Stimulated activated CD4-positive, alpha-beta T cell treated with anti-CD3 and anti-CD28 coated beads, TNF-alpha, amount 100 ng/mL, for 4 hours (primary cell): ENCODE data around the gene SLC15A1.

ENCODE experiments used
- DNase-seq, 3 experiments: peaks; one replicate each; pipeline ENCODE4 v3.0.0-alpha.2; 2020; ENCODE audit warnings: low read depth in 3 of 3

Gene SLC15A1, protein sequence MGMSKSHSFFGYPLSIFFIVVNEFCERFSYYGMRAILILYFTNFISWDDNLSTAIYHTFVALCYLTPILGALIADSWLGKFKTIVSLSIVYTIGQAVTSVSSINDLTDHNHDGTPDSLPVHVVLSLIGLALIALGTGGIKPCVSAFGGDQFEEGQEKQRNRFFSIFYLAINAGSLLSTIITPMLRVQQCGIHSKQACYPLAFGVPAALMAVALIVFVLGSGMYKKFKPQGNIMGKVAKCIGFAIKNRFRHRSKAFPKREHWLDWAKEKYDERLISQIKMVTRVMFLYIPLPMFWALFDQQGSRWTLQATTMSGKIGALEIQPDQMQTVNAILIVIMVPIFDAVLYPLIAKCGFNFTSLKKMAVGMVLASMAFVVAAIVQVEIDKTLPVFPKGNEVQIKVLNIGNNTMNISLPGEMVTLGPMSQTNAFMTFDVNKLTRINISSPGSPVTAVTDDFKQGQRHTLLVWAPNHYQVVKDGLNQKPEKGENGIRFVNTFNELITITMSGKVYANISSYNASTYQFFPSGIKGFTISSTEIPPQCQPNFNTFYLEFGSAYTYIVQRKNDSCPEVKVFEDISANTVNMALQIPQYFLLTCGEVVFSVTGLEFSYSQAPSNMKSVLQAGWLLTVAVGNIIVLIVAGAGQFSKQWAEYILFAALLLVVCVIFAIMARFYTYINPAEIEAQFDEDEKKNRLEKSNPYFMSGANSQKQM

DNA sequence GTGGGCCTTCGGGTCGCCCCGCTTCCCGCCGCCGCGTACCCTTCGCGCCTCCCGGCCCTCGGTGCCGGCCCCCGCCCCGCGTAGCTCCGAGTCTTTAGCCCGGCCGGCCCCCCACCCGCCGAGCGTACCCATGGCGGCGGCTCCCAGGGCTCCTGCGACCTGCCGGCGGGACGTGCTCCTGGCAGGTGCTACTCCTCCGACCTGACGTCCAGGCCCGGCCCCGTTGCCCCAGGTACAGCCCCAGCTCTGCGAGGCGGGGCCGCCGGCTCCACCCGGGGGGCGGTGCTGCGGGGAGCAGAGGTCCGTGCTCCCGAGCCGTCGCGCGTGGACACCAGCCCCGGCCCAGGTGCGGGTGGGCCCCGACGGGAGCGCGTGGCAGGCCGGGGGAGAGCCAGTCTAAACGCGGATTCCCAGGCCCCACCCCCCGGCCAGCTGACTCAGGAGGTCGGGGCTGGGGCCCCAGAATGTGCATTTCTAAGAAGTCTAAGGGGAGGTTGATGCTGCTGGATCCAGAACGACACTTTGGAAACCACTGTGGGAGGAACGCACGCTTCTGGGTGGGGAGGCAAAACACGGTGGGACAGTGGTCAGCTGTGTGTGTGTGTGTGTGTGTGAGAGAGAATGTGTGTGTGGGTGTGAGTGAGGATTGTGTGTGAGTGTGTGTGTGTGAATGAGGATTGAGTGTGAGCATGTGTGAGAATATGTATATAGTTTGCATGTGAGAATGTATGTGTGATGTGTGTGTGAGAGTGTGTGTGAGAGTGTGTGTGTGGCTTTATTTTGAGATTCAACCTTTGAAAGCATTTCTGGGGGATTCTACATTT is at the start of gene SLC15A1:
SLC15A1 (minus strand) TSS at position 206 of the 824 bp plus-strand sequence; CDS start at position 132, 74 bp downstream.
- DNase-seq: no peak

DNA sequence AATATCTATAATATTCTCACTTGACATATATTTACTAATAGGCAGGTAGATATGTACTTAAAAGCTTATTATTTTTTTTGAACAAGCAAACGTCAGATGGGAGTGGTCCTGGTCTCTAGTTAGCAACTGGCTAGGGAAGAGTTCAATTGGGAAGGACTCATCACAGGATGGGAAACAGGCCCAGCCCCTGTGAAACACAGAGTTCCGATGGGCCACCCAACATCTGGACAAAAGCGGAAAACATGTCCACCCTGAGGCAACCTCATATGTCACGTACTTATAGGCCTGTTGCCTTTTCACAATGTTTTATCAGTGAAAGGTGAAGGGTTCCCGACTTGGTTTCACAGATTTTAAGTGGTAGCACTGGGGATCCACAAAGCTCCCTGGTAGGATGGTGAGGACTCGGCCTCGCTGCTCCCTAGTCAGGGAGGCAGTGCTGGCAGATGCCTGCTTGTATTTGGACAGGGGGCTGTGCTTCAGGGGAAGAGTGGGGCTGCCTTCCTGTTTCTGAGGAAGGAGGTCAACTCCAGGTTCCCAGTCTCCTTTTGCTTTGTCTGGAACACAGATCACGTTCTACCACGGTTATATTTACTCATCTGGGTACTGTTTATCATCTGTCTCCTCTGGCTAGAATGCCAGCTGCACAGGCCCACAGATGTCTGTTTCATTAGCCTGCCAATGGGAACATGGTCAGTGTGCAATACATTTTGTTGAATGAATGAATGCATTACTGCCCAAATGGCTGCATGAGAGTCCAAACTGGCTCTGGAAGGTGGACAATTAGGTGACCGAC is 49.4 kb upstream of the SLC15A1 start:
- DNase-seq: no peak

DNA sequence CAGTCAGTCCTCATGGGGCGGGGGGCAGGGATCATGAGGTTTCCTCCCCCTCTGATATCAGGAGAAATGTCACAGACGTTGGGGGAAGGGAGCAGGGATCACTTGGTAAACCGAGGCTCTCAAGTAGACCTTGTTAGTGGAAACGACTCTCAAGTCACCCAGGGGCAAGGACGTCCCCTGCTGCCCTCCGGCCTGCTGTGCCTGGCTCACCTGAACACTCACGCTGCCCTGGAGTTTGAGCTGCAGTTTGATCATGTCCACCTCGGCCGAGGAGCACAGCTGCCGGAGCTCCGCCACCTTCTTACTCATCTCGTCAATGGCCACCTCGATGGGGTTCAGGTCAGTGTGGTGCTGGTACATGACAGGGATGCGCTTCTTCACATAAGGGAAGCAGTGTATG is 47.6 kb upstream of the SLC15A1 start:
- no peak for DNase-seq

DNA sequence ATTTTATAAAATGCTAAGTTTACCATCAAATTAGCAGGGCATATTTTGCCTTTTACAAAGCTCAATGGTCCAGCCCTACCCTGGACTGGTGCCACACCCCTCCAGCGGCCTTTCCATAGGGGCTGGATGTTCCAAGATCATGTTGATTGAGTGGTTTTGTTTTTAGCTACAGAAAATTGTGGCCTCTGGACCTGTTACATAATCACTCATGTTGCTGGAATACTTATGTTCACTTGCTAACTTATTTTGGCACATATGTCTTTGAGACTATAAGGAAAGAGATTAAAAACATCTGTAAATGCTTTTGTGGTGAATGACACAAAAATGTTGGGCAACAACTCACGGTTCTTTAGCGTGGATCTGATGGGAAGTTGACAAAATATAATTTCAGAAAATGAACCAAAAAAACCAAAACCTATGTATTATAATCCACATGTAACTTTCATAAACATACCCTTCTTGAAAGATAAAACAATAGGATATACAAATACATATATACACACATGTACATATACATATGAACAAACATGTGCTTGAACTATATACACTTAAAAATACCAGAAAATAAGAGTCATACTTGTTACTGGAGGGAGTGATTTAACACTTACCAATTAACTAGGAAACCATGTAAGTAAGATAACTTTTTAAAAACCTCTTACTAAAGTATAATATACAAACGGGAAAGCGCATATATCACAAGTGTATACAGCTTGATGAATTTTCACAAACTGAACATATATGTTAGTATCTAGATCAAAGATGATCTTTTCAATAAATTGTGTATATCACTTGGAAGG is 46.6 kb upstream of the SLC15A1 start:
- DNase-seq: no peak

DNA sequence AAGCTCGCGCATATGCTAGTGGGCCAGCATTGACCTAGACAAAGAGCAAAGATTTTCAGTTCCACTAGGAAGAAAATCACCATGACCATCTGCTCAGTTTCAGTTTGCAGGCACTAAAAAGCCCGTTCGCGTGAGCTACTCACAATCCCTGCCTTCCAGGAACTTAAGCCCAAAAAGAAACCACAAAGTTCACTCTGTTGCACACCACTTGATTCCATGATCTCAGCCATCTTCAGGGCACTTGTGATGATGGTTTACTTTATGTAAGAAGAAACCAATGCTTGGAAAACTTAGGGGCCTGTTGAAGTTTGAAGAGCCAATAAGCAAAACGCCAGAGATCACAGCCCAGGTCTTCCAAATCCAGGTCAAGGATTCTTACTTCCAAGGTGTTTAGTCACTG is 45.0 kb upstream of the SLC15A1 start:
- no peak for DNase-seq

DNA sequence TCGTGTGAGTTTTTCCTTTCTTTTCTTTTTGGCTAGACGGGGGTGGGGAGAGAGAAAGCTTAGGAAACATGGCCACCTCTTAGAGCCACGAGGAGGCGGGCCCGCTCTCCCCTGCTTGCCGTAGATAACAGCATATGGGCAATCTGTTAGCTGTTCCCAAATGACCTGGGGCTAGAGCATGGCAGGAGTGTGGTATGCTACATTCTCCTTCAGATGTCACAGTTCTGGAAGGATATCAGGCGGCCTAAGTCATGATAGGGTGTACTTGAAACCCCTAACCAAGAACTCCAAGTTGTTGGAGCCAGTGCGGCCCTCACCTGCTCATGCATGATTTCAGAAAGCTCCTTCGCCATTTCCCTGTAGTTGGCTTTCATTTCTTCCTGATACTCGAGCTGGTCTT is 44.3 kb upstream of the SLC15A1 start:
- no peak for DNase-seq

DNA sequence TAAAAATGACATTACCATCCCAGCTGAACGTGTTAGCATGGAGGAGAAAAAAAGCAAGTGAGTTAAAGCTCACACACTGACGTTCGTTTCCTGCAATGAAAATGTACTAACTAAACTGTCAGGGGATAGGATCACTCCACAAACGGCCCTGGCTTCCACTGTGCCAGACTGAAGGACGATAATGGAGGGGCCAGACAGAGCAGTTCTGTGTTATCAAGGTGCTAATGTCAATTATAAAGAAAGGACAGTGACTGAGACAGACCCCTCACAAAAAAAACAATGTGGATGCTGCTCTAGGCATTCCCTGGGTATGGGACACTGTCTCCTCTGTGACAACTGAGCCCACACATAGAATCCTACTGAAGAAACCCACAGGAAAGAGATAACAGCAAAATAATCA is 43.7 kb upstream of the SLC15A1 start:
- DNase-seq: no peak

DNA sequence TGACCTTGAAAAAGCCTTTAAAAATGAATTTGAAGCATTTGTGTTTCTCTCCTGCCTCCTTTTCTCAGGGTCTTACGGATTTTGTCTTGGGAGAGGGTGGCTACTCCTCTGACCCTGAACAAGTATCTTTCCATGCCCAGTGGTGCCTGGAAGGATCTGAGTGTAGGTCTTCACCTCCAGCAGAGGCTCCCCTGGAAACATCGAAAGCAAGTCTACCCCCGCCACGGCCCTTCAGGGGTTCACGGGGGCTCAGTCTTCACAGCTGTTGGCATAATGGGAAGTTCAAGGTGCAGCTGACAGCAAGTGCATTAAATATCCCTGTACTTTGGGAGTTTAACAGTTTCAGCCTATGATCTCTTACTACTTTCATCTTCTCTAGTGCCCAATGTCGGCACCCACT is 42.7 kb upstream of the SLC15A1 start:
- no peak for DNase-seq

DNA sequence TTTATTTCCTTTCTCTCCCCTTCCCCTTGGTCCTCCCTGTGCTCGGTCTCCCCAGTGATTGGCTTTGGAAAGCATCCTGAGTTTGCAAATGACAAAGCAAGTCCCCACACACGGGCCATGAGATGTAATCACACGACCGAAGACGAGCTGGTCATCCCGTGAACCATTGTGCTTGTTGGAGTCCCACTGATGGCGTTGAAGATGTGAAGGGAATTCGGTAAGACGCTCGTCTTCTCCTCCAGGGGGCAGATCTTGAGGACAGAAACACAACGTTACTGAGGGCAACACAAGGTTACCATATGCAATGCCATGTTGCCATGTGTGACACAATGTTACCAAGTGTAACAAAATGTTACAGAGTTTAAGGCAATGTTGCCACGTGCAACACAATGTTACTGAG is 42.0 kb upstream of the SLC15A1 start:
- no peak for DNase-seq

DNA sequence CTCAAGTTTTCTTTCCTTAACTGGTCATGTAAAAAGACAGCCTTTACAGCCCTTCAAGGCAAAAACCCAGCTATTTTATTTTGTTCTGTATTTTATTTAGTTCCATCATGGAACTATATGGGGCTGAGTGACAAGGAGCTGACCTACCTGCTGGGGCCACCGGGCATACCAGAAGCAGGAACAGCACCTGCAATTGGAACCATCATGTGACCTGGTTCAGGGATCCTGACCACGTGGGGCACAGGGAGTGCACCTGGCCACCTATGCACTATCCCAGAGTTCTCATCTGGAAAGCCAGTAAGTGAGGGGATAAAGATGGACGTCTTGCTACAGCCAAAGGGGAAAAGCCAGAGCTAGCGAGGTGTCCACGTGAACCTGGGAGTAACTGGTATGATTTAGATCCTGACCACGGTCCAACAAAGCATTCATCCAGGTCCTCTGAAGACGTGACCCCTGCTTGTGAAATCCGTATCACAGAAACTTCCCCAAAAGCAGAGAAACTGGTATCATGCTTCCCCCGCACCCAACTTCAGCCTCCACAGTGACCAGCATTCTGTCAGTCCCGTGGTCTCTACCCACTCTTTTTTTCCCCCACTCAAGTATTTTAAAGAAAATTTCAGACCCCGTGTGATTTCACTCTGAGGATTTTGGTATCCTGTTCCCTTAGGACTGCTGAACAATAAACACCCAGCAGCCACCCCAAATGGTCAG is 40.5 kb upstream of the SLC15A1 start:
- no peak for DNase-seq

DNA sequence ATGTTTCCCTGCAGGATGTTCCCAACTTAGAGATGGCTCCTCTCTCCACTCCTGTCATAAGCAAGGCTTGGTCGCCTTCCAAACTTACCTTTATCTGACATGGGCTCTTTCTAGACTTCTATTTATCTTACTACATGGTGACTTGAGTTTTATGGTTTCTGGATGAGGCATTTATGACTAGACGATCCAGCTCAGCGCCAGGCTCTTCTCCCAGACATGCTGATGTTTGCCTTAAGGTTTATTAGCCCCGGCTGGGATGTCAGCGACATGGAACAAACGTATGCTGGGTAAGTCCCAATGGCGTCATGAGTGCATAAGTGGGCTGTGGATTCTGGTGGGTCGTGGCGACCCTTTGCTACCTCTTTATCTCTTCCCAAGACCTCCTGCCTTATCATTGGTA is 39.8 kb upstream of the SLC15A1 start:
- DNase-seq: no peak

DNA sequence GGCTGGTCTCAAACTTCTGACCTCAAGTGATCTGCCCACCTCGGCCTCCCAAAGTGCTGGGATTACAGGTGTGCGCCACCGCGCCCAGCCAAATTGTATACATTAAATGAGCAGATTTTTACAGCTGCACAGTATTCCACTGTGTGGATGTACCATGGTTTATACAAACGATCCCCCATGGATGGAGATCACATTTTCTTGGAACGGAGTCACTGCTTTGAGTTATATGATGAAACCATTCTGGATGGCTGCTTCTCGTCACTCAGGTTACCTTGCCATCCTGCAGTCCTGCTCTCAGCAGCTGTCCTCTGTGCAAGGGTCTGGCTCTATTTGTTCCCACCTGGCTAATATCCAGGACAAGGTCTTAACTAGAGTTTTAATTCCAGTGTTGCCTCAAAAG is 39.1 kb upstream of the SLC15A1 start:
- DNase-seq: no peak

DNA sequence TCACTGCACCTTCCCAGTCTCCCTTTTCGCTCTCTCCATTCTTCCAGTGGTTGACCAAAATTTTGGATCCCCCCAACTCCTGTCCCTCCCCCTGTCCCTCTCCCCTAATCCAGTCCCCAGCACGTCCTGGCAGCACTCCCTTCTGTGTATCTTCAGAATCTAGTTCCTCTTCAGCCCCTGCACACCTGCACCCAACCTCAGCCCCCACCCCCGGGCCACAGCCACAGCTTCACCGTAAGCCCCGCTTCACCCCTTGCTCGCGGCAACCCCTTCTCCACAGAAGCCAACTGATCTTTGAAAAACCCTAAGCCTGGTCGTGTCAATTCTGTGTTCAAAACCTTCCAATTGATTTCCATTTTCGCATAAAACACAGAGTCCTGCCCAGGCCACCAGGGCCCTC is 35.5 kb upstream of the SLC15A1 start:
- no peak for DNase-seq

DNA sequence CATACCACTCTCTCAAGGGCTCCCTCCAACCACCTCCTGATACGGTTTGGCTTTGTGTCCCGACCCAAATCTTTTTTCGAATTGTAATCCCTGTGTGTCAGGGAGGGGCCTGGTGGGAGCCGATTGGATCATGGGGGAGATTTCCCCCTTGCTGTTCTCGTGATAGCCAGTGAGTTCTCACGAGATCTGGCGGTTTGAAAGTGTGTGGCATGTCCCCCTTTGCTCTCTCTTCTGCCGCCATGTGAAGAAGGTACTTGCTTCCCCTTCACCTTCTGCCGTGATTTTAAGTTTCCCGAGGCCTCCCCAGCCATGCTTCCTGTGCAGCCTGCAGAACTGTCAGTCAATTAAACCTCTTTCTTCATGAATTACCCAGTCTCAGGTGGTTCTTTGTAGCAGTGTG is 34.7 kb upstream of the SLC15A1 start:
- DNase-seq: no peak

DNA sequence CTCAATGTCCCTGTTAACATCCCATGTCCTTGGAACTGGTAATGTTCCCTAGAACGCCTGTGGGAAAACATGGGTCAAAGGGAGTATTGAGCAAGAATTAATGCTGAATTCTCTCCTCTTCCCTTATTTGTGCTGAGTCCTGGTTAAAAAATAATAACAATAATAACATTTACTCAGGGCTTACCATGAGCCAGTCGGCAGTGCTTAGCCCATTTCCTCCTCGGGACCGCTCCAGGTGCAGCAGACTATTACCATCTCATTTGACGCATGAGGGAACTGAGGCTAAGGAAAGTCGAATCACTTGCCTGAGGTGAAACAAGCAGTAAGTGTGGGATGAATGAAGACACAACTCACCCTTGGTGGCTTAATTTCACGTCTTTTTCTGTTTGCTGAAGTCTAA is 33.6 kb upstream of the SLC15A1 start:
- DNase-seq: no peak

DNA sequence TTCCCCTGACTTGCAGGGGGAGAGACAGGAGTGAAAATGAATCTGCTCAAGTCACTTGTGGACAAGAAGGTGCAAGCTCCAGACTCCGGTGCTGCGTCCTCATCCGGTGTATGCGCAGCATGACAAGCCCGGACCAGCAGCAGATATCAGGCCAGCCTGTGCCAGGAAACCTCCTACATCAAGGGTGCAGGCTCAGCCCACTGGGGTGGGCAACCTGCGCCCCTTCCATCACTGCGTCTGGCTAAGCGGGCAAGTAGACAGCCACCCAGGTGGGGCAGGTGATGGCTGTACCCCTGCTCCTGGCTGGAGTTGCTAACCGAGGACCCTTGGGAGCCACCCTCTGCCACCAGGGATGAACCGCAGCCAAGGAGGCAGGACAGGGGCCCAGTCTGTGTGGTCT is 32.9 kb upstream of the SLC15A1 start:
- DNase-seq: no peak

DNA sequence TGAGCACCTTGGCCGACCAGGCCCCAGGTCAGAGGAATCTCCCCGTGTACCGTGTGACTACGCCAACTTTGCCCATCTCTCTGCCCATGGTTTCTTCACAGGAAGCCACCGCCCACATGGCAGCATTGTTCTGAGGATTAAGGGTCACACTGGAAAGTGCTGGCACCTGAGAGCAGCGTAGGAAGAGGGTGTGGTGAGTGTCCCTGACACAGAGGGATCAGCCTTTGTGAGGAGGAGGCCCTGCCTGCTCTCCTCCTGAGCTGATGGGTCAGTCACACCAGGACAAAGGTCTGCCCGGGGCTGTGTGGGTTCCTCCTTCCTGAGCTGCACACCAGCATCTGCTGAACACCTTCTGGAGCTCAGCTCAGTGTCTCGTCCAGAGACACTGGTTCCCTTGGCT is 32.2 kb upstream of the SLC15A1 start:
- no peak for DNase-seq

DNA sequence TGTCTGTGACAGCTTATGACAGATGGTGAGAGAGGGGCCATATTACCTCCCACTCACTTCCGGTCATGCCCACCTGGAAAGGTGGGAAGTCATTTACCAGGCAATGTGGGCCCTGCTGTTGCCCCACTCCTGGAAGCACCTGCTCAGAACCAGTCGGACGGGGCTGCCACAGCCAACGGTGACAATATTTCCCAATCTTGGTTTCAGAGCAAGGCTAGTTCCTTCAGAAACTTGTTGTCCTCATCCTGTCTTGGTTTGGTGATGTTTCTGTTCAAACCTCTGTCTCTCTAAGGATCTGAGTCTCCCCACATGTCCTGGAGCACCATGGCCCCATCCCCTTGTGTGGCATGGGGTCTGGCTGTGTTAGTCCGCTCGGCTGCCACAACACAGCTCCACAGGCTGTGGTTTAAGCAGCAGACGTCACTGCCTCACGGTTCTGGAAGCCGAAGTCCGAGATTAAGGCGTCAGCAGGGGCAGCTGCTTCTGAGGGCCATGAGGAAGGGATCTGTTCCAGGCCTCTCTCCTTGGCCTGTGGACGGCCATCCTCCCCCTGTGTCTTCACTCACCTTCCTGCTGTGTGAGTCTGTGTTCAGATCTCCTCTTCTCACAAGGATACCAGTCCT is 31.5 kb upstream of the SLC15A1 start:
- no peak for DNase-seq

DNA sequence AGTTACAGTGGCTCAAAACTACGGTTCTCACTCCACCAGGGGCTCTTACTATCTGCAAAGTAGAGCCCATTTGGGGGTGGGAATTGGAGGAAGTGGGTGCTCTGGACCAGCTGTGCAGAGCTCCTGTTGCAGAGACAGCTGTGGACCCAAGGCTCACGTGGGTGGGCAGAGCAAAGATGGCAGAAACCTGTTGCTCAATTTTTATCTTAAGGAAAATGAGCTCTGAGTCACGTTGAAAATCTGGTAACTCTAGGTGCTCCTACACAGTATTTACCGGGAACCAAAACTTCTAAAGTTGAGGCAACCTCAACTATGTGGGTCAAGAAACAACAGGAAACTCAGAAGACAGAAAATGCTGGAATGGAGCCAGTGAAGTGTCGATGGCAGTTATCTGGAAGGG is 30.2 kb upstream of the SLC15A1 start:
- no peak for DNase-seq

DNA sequence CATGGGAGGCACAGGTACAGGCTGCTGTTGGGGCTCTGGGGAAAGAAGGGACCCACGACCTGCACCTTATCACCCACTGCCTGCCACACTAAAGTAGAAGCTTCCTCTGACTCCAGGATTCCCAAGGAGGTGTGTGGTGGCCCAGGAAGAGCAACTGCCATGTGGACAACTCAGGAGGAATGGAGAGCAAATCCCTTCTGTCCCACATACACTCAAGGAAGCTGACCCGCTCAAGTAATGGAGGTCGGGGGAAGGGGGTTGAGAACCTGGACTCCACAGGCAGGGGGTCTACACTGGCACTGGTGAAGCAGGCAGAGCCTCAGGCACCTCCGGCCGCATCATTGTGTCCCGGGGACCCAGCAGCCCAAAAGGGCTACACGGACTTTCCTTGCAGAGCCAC is 29.4 kb upstream of the SLC15A1 start:
- DNase-seq: no peak
